Occipital lobe (tissue), 2 donors: ENCODE data around the gene DLX4. TPM values are rescaled to one million over a fixed set of nuclear protein-coding genes. Genes with fewer than 3 reads are reported as not detected.

Experiments used
- DNase-seq: peaks from one replicate; lab custom pipeline; 2025; lab: John Stamatoyannopoulos, UW
- total RNA-seq: library from RNA; depleted of rRNA; stranded (reverse); fragments of >200 nt; gene quantifications from one replicate; pipeline ENCODE4 v1.2.3, GENCODE V29; 2014

DLX4 gene
- total RNA-seq, 1 donor from 2014 or later = not detected

- no peak for DNase-seq
Observed at GRCh38 chr17:49968405-49969133, 421 bp upstream of the DLX4 start.

GRCh38 chr17:49969795-49970389 is 902 bp downstream of the DLX4 start:
- DNase-seq = no peak

GRCh38 chr17:49970498-49970897 is 1.5 kb downstream of the DLX4 start:
- DNase-seq = no peak

GRCh38 chr17:49971199-49971847 is 2.3 kb downstream of the DLX4 start:
- DNase-seq = no peak

- DNase-seq = no peak
Observed at GRCh38 chr17:49971848-49972485, 3.0 kb downstream of the DLX4 start.

- no peak for DNase-seq
Observed at GRCh38 chr17:49972486-49973270, 3.7 kb downstream of the DLX4 start.

- DNase-seq = no peak
Observed at GRCh38 chr17:49973271-49973615, 4.3 kb downstream of the DLX4 start.

GRCh38 chr17:49975531-49975930 is 6.5 kb downstream of the DLX4 start:
- no peak for DNase-seq

- DNase-seq = no peak
Observed at GRCh38 chr17:49976163-49976827, 7.3 kb downstream of the DLX4 start.

GRCh38 chr17:49976828-49977202 is 7.8 kb downstream of the DLX4 start:
- DNase-seq = no peak

GRCh38 chr17:49977463-49978389 is 8.7 kb downstream of the DLX4 start:
- no peak for DNase-seq

GRCh38 chr17:49978501-49978900 is 9.5 kb downstream of the DLX4 start:
- DNase-seq = no peak

- no peak for DNase-seq
Observed at GRCh38 chr17:49979748-49980479, 10.9 kb downstream of the DLX4 start.

- DNase-seq = no peak
Observed at GRCh38 chr17:49980703-49981197, 11.8 kb downstream of the DLX4 start.

GRCh38 chr17:49984283-49984682 is 15.3 kb downstream of the DLX4 start:
- no peak for DNase-seq

GRCh38 chr17:49984776-49985175 is 15.8 kb downstream of the DLX4 start:
- DNase-seq = no peak

GRCh38 chr17:49985310-49985990 is 16.5 kb downstream of the DLX4 start:
- no peak for DNase-seq
